Neural cell (in vitro differentiated cells): Measurements from ENCODE around the gene CLEC2D. TPM values are rescaled to one million over a fixed set of nuclear protein-coding genes. Genes with fewer than 3 reads are reported as not detected.

Source experiments
- H2AFZ ChIP-seq: fragments of 200-600, 300-800 bp; sonication (generic), shearing (Covaris generic); 2 replicates; pipeline ENCODE4 v1.6.0; 2014; ENCODE audit warnings: low read depth, mild to moderate bottlenecking, antibody characterized with exemption, low read length, moderate library complexity
- H3F3A ChIP-seq: fragments of 200-600 bp; shearing (Covaris generic); 2 replicates; pipeline ENCODE4 v1.6.1; 2016; ENCODE audit warnings: mild to moderate bottlenecking, moderate library complexity, mixed read lengths, antibody characterized with exemption, low read length; ENCODE audit not compliant: insufficient read depth, poor library complexity, severe bottlenecking
- H3K27ac ChIP-seq: fragments of 200-600, 300-800 bp; sonication (generic), shearing (Covaris generic); 2 replicates; pipeline ENCODE4 v1.5.1; 2014; ENCODE audit warnings: mild to moderate bottlenecking, low read length, moderate library complexity
- H3K27me3 ChIP-seq: fragments of 300-800, 200-600 bp; sonication (generic), shearing (Covaris generic); 2 replicates; pipeline ENCODE4 v1.6.0; 2014; ENCODE audit warnings: mild to moderate bottlenecking, low read depth, low read length, moderate library complexity; ENCODE audit not compliant: insufficient read depth
- H3K36me3 ChIP-seq: fragments of 300-800, 200-600 bp; sonication (generic), shearing (Covaris generic); 2 replicates; pipeline ENCODE4 v1.5.1; 2014; ENCODE audit warnings: mild to moderate bottlenecking, antibody characterized with exemption, low read length, moderate library complexity; ENCODE audit not compliant: insufficient read depth
- H3K4me2 ChIP-seq: fragments of 300-800, 200-600 bp; sonication (generic), shearing (Covaris generic); 2 replicates; pipeline ENCODE4 v1.6.0; 2014; ENCODE audit warnings: mild to moderate bottlenecking, low read length
- H3K4me3 ChIP-seq: fragments of 300-800, 200-600 bp; sonication (generic), shearing (Covaris generic); 2 replicates; pipeline ENCODE4 v1.5.1; 2014; ENCODE audit warnings: mild to moderate bottlenecking, low read length, moderate library complexity
- H3K79me2 ChIP-seq: fragments of 200-600 bp; shearing (Covaris generic); replicated peaks from 2 replicates; pipeline ENCODE4 v1.6.0; 2014; ENCODE audit warnings: mild to moderate bottlenecking, low read length, moderate library complexity; ENCODE audit not compliant: insufficient read depth
- H3K9ac ChIP-seq: fragments of 300-800, 200-600 bp; sonication (generic), shearing (Covaris generic); 2 replicates; pipeline ENCODE4 v1.6.1; 2016; ENCODE audit warnings: mild to moderate bottlenecking, low read length, mixed read lengths
- H3K9me2 ChIP-seq: fragments of 200-600 bp; shearing (Covaris generic); 2 replicates; pipeline ENCODE4 v1.6.1; 2016; ENCODE audit warnings: mild to moderate bottlenecking, low read length, mixed read lengths; ENCODE audit not compliant: insufficient read depth
- H3K9me3 ChIP-seq: fragments of 200-600, 300-800 bp; sonication (generic), shearing (Covaris generic); 2 replicates; pipeline ENCODE4 v1.6.1; 2016; ENCODE audit warnings: mild to moderate bottlenecking, mixed run types, low read length, moderate library complexity, mixed read lengths
- H4K20me1 ChIP-seq: fragments of 200-600 bp; shearing (Covaris generic); 2 replicates; pipeline ENCODE4 v1.6.1; 2016; ENCODE audit warnings: mild to moderate bottlenecking, mixed run types; ENCODE audit not compliant: insufficient read depth
- EP300 ChIP-seq: fragments of 450-650 bp; conservative IDR thresholded peaks from 2 replicates; pipeline ENCODE4 v1.6.1; 2014; ENCODE audit warnings: antibody characterized with exemption, mild to moderate bottlenecking, moderate library complexity; ENCODE audit not compliant: poor library complexity, severe bottlenecking
- EZH2 ChIP-seq: fragments of 200-600, 300-800 bp; shearing (Covaris generic), sonication (generic); IDR thresholded peaks from 2 replicates; pipeline ENCODE4 v1.6.1; 2014; ENCODE audit warnings: antibody characterized with exemption, low read length, borderline replicate concordance, mild to moderate bottlenecking; ENCODE audit not compliant: insufficient read depth, poor library complexity, severe bottlenecking
- MXI1 ChIP-seq: fragments of 450-650 bp; conservative IDR thresholded peaks from 2 replicates; pipeline ENCODE4 v1.6.1; 2014; ENCODE audit warnings: antibody characterized with exemption, mild to moderate bottlenecking; ENCODE audit not compliant: poor library complexity, severe bottlenecking
- POLR2AphosphoS5 ChIP-seq: IDR thresholded peaks from 2 replicates; pipeline ENCODE4 v1.6.1; 2012
- RAD21 ChIP-seq: fragments of 450-650 bp; conservative IDR thresholded peaks from 2 replicates; pipeline ENCODE4 v1.6.1; 2014; ENCODE audit warnings: antibody characterized with exemption, mild to moderate bottlenecking, moderate library complexity
- SMC3 ChIP-seq: fragments of 450-650 bp; conservative IDR thresholded peaks from 2 replicates; pipeline ENCODE4 v1.6.1; 2014; ENCODE audit warnings: antibody characterized with exemption, mild to moderate bottlenecking, moderate library complexity; ENCODE audit not compliant: poor library complexity
- TAF1 ChIP-seq: IDR thresholded peaks from 2 replicates; pipeline ENCODE4 v1.6.1; 2012; ENCODE audit warnings: low read depth
- polyA minus RNA-seq: library from RNA; depleted of rRNA, polyadenylated mRNA; stranded (reverse); fragments of >200 nt; gene quantifications from 2 replicates; pipeline ENCODE4 v1.2.3, GENCODE V29; 2014
- polyA plus RNA-seq: library from polyadenylated mRNA; depleted of rRNA; stranded (reverse); fragments of >200 nt; gene quantifications from 2 replicates; pipeline ENCODE4 v1.2.3, GENCODE V29; 2014
- TF ChIP-seq, protein P1 (sequence below): fragments of 450-650 bp; IDR thresholded peaks from 2 replicates; pipeline ENCODE4 v1.5.1; 2014; ENCODE audit warnings: antibody characterized with exemption, mild to moderate bottlenecking, moderate library complexity; ENCODE audit not compliant: poor library complexity, severe bottlenecking
- TF ChIP-seq, protein P2 (sequence below): IDR thresholded peaks from 2 replicates; pipeline ENCODE4 v1.6.1; 2012; ENCODE audit warnings: borderline replicate concordance

The CLEC2D gene, protein sequence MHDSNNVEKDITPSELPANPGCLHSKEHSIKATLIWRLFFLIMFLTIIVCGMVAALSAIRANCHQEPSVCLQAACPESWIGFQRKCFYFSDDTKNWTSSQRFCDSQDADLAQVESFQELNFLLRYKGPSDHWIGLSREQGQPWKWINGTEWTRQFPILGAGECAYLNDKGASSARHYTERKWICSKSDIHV
- 2.6 and 3.7 TPM in 2 replicates for polyA plus RNA-seq
- polyA minus RNA-seq, result 3.4 and 3.9 TPM in 2 replicates

DNA sequence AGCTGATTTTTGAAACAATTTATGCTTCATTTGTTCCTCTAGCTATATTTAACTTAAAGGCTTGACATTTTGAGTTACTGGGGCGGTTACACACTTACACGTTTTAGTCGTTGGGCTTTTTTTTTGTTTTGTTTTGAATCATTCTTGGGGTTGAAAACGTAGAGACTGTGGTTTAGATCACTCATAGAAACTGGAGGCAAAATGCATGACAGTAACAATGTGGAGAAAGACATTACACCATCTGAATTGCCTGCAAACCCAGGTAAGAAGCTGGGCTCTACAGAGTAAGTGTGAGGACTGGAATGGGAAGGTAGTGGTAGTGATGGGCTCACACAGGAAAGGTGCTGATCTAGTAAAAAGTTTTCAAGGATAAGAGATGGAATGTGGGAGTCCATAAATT, at the start of gene CLEC2D:
Gene CLEC2D, plus strand, starts transcription at position 180 of the 400 bp plus-strand sequence. Its CDS starts 22 bp downstream, at position 202.
- TF ChIP-seq POLR2AphosphoS5 (no peak), EP300 (no peak), TAF1 (no peak), RAD21 (no peak), SMC3 (no peak), MXI1 (no peak), EZH2 (no peak)
- TF ChIP-seq, protein P1, sequence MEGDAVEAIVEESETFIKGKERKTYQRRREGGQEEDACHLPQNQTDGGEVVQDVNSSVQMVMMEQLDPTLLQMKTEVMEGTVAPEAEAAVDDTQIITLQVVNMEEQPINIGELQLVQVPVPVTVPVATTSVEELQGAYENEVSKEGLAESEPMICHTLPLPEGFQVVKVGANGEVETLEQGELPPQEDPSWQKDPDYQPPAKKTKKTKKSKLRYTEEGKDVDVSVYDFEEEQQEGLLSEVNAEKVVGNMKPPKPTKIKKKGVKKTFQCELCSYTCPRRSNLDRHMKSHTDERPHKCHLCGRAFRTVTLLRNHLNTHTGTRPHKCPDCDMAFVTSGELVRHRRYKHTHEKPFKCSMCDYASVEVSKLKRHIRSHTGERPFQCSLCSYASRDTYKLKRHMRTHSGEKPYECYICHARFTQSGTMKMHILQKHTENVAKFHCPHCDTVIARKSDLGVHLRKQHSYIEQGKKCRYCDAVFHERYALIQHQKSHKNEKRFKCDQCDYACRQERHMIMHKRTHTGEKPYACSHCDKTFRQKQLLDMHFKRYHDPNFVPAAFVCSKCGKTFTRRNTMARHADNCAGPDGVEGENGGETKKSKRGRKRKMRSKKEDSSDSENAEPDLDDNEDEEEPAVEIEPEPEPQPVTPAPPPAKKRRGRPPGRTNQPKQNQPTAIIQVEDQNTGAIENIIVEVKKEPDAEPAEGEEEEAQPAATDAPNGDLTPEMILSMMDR, result no peak
- TF ChIP-seq, protein P2, sequence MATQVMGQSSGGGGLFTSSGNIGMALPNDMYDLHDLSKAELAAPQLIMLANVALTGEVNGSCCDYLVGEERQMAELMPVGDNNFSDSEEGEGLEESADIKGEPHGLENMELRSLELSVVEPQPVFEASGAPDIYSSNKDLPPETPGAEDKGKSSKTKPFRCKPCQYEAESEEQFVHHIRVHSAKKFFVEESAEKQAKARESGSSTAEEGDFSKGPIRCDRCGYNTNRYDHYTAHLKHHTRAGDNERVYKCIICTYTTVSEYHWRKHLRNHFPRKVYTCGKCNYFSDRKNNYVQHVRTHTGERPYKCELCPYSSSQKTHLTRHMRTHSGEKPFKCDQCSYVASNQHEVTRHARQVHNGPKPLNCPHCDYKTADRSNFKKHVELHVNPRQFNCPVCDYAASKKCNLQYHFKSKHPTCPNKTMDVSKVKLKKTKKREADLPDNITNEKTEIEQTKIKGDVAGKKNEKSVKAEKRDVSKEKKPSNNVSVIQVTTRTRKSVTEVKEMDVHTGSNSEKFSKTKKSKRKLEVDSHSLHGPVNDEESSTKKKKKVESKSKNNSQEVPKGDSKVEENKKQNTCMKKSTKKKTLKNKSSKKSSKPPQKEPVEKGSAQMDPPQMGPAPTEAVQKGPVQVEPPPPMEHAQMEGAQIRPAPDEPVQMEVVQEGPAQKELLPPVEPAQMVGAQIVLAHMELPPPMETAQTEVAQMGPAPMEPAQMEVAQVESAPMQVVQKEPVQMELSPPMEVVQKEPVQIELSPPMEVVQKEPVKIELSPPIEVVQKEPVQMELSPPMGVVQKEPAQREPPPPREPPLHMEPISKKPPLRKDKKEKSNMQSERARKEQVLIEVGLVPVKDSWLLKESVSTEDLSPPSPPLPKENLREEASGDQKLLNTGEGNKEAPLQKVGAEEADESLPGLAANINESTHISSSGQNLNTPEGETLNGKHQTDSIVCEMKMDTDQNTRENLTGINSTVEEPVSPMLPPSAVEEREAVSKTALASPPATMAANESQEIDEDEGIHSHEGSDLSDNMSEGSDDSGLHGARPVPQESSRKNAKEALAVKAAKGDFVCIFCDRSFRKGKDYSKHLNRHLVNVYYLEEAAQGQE, result no peak
- Histone ChIP-seq H3F3A (no peaks in the 10 kb centered on the region), H3K27ac (no peak within 1 kb of the TSS), H3K4me3 (no peak within 1 kb of the TSS), H3K9me2 (no peaks in the 10 kb centered on the region), H3K9ac (no peak within 1 kb of the TSS), H4K20me1 (no peaks in the 10 kb centered on the region), H3K9me3 (no peaks in the 10 kb centered on the region), H3K79me2 (no peaks in the 10 kb centered on the region), H3K4me2 (no peak within 1 kb of the TSS), H3K36me3 (no peaks in the 10 kb centered on the region), H3K27me3 (no peaks in the 10 kb centered on the region), H2AFZ (no peak within 1 kb of the TSS)

DNA sequence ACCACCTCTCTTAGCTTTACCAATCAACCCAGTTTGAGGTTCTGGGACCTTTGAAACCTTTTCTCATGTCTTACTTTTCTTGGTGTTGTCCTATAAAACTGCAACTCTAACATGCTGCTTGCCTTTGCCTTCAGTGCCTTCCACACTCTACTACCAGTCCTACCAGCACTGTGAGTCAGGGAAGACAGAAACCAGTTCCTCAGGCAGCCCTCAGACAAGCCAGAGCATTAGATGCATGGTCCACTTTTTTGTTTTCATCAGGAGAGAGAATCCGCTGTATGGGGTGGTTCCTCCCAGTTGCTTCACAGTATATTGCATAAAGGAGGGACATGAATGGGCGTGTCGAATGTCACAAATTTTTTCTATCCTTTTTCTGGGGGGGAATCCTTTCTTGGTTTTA, 44.5 kb upstream of the CLEC2D start:
- H2AFZ ChIP-seq, result no peak overlapping the region
- no peak overlapping the region for H3K27ac ChIP-seq
- no peak for TF ChIP-seq SMC3
- no peak for TF ChIP-seq EP300
- no peak for TF ChIP-seq POLR2AphosphoS5
- TF ChIP-seq MXI1, result no peak
- no peak for TF ChIP-seq TAF1
- TF ChIP-seq, protein P1, result no peak
- TF ChIP-seq, protein P2, result no peak
- no peak for TF ChIP-seq EZH2
- TF ChIP-seq RAD21, result no peak
- H3K9me3 ChIP-seq, result no peaks in the 10 kb centered on the region
- no peaks in the 10 kb centered on the region for H3K79me2 ChIP-seq
- H3K9ac ChIP-seq, result no peak overlapping the region
- H4K20me1 ChIP-seq, result no peaks in the 10 kb centered on the region
- H3K36me3 ChIP-seq, result no peaks in the 10 kb centered on the region
- no peaks in the 10 kb centered on the region for H3F3A ChIP-seq
- no peaks in the 10 kb centered on the region for H3K27me3 ChIP-seq
- no peaks in the 10 kb centered on the region for H3K9me2 ChIP-seq
- no peak overlapping the region for H3K4me3 ChIP-seq
- no peak overlapping the region for H3K4me2 ChIP-seq
